H1 (cell line): Measurements from ENCODE around the gene FMNL1. TPM values are rescaled to one million over a fixed set of nuclear protein-coding genes. Genes with fewer than 3 reads are reported as not detected.

ENCODE experiments used
- CTCF ChIA-PET: fragments of 300-600 bp; sonication (Branson Sonifier 250); formaldehyde crosslinking; loops from one replicate; lab custom pipeline; 2021; ENCODE audit not compliant: partially characterized antibody; lab: Charles Lee
- POLR2A ChIA-PET: fragments of 300-600 bp; sonication (Branson Sonifier 250); formaldehyde crosslinking; loops from one replicate; lab custom pipeline; 2021; ENCODE audit warnings: inconsistent platforms; ENCODE audit not compliant: partially characterized antibody; lab: Charles Lee
- DNase-seq, 2 experiments: peaks; one replicate each; pipeline versions ENCODE4 v3.0.0 to v3.0.0-alpha.2; 2010 to 2022; ENCODE audit warnings: low spot score in 2 of 2, low read depth in 1 of 2, mixed read lengths in 1 of 2
- FAIRE-seq: peaks from 2 replicates; lab custom pipeline; 2011; peaks lifted over from hg19 to GRCh38; lab: Jason Lieb, UNC
- H2AFZ ChIP-seq: 2 replicates; pipeline ENCODE4 v1.8.1; 2012; ENCODE audit warnings: low read length, inconsistent platforms
- H2AK5ac ChIP-seq: 2 replicates; pipeline ENCODE4 v1.6.1; 2013; ENCODE audit warnings: low read depth, low read length
- H2BK120ac ChIP-seq: replicated peaks from 2 replicates; pipeline ENCODE3; 2013; ENCODE audit warnings: low read depth, low read length, inconsistent platforms
- H2BK12ac ChIP-seq: 2 replicates; pipeline ENCODE4 v1.6.1; 2013; ENCODE audit warnings: low read depth, low read length
- H2BK15ac ChIP-seq: 2 replicates; pipeline ENCODE4 v1.6.1; 2013; ENCODE audit warnings: low read length
- H2BK20ac ChIP-seq: 2 replicates; pipeline ENCODE4 v1.6.1; 2013; ENCODE audit warnings: low read length
- H2BK5ac ChIP-seq: 2 replicates; pipeline ENCODE4 v1.6.1; 2013; ENCODE audit warnings: low read depth, low read length
- H3K14ac ChIP-seq: 2 replicates; pipeline ENCODE4 v1.6.1; 2013; ENCODE audit warnings: inconsistent platforms; ENCODE audit not compliant: insufficient read length
- H3K18ac ChIP-seq: 2 replicates; pipeline ENCODE4 v1.6.1; 2013; ENCODE audit warnings: low read length; ENCODE audit errors: extremely low read depth
- H3K23ac ChIP-seq: 2 replicates; pipeline ENCODE4 v1.6.1; 2013; ENCODE audit warnings: inconsistent platforms; ENCODE audit not compliant: insufficient read length
- H3K23me2 ChIP-seq: 2 replicates; pipeline ENCODE4 v1.6.1; 2013; ENCODE audit warnings: low read depth, low read length
- H3K27ac ChIP-seq: 2 replicates; pipeline ENCODE4 v1.6.1; 2011; ENCODE audit warnings: low read depth, low read length, inconsistent platforms
- H3K27me3 ChIP-seq, 4 experiments: replicated peaks in 1 of 4; 1 replicate in 1 of 4; 2 replicates in 3 of 4; pipeline versions ENCODE4 v1.6.1 to v1.8.1; 2011 to 2013; ENCODE audit warnings: low read length in 3 of 4, mild to moderate bottlenecking in 3 of 4, inconsistent platforms in 2 of 4, mixed read lengths in 2 of 4, moderate library complexity in 1 of 4; ENCODE audit not compliant: control insufficient read depth in 3 of 4, insufficient read depth in 3 of 4; ENCODE audit errors: extremely low read depth in 1 of 4
- H3K36me3 ChIP-seq, 4 experiments: 2 replicates each; pipeline versions ENCODE4 v1.6.1 to v1.8.1; 2011 to 2013; ENCODE audit warnings: mild to moderate bottlenecking in 4 of 4, low read length in 3 of 4, moderate library complexity in 2 of 4, control low read depth in 1 of 4, inconsistent platforms in 1 of 4; ENCODE audit not compliant: insufficient read depth in 4 of 4, control insufficient read depth in 2 of 4
- H3K4ac ChIP-seq: replicated peaks from 2 replicates; pipeline ENCODE3; 2013; ENCODE audit warnings: low read length, low read depth, mixed read lengths, inconsistent platforms; ENCODE audit not compliant: insufficient read length
- H3K4me1 ChIP-seq, 4 experiments: replicated peaks in 1 of 4; 1 replicate in 1 of 4; 2 replicates in 3 of 4; pipeline versions ENCODE4 v1.6.1 to v1.8.1; 2011 to 2013; ENCODE audit warnings: low read length in 3 of 4, inconsistent platforms in 2 of 4, mixed read lengths in 1 of 4; ENCODE audit not compliant: insufficient read depth in 4 of 4, control insufficient read depth in 3 of 4
- H3K4me2 ChIP-seq, 2 experiments: 2 replicates each; pipeline versions ENCODE4 v1.6.1 to v1.8.1; 2011 to 2013; ENCODE audit warnings: low read depth in 2 of 2, low read length in 2 of 2, control low read depth in 1 of 2, inconsistent platforms in 1 of 2, mild to moderate bottlenecking in 1 of 2; ENCODE audit not compliant: insufficient read depth in 1 of 2
- H3K4me3 ChIP-seq, 4 experiments: fragments of 200-600, 300-600 bp in 1 of 4; sonication (generic), shearing (Covaris generic), sonication (Bioruptor Twin) in 1 of 4; 2 replicates each; pipeline versions ENCODE4 v1.5.1 to v1.8.1; 2011 to 2016; ENCODE audit warnings: low read length in 4 of 4, low read depth in 3 of 4, control low read depth in 2 of 4, inconsistent platforms in 2 of 4, mild to moderate bottlenecking in 2 of 4, mixed read lengths in 1 of 4, moderate library complexity in 1 of 4; ENCODE audit not compliant: insufficient read depth in 2 of 4; ENCODE audit errors: extremely low read depth in 1 of 4
- H3K56ac ChIP-seq: replicated peaks from 2 replicates; pipeline ENCODE3; 2013; ENCODE audit warnings: low read depth, mild to moderate bottlenecking, mixed read lengths, low read length, inconsistent platforms; ENCODE audit not compliant: insufficient read length
- H3K79me1 ChIP-seq: 2 replicates; pipeline ENCODE4 v1.6.1; 2013; ENCODE audit warnings: low read depth, low read length, control low read depth
- H3K79me2 ChIP-seq, 2 experiments: 2 replicates each; pipeline versions ENCODE4 v1.6.1 to v1.8.1; 2012 to 2013; ENCODE audit warnings: low read length in 2 of 2, mild to moderate bottlenecking in 2 of 2, inconsistent platforms in 1 of 2; ENCODE audit not compliant: insufficient read depth in 2 of 2, control insufficient read depth in 1 of 2
- H3K9ac ChIP-seq, 4 experiments: replicated peaks in 1 of 4; 1 replicate in 1 of 4; 2 replicates in 3 of 4; pipeline versions ENCODE4 v1.6.1 to v1.8.1; 2011 to 2013; ENCODE audit warnings: low read depth in 3 of 4, low read length in 3 of 4, control low read depth in 2 of 4, mild to moderate bottlenecking in 2 of 4, moderate library complexity in 2 of 4, inconsistent platforms in 1 of 4; ENCODE audit errors: extremely low read depth in 1 of 4
- H3K9me3 ChIP-seq, 2 experiments: 2 replicates each; pipeline versions ENCODE4 v1.6.1 to v1.8.1; 2012 to 2013; ENCODE audit warnings: mild to moderate bottlenecking in 2 of 2, moderate library complexity in 2 of 2, control low read depth in 1 of 2, inconsistent platforms in 1 of 2, low read depth in 1 of 2, low read length in 1 of 2, mixed read lengths in 1 of 2; ENCODE audit not compliant: insufficient read depth in 2 of 2
- H4K20me1 ChIP-seq, 2 experiments: replicated peaks in 1 of 2; 2 replicates each; pipeline versions ENCODE3 to v1.8.1; 2011 to 2013; ENCODE audit warnings: inconsistent platforms in 2 of 2, low read length in 2 of 2, mild to moderate bottlenecking in 1 of 2; ENCODE audit not compliant: insufficient read depth in 2 of 2, control insufficient read depth in 1 of 2
- H4K5ac ChIP-seq: 2 replicates; pipeline ENCODE4 v1.6.1; 2013; ENCODE audit warnings: low read length, low read depth, mixed read lengths, inconsistent platforms; ENCODE audit not compliant: insufficient read length
- H4K8ac ChIP-seq: 2 replicates; pipeline ENCODE4 v1.8.0; 2013; ENCODE audit warnings: mild to moderate bottlenecking, moderate library complexity, low read length, inconsistent platforms; ENCODE audit not compliant: insufficient read depth; ENCODE audit errors: extremely low read depth
- H4K91ac ChIP-seq: replicated peaks from 2 replicates; pipeline ENCODE3; 2013; ENCODE audit warnings: low read length, mixed read lengths, inconsistent platforms; ENCODE audit not compliant: insufficient read length
- CBX8 ChIP-seq: fragments of 300-800, 300-1000 bp; sonication (generic); IDR thresholded peaks from 2 replicates; pipeline ENCODE4 v1.7.1; 2016; ENCODE audit warnings: low read depth, low read length, borderline replicate concordance
- WGBS, 2 experiments: shearing (Covaris generic) in 1 of 2; methylation state at CpG; one replicate each; pipeline versions ENCODE4 v1.1.6 to v1.1.7; 2013 to 2015; ENCODE audit warnings: low lambda C conversion rate in 2 of 2, mixed read lengths in 2 of 2, inconsistent platforms in 1 of 2, low coverage in 1 of 2, missing lambda C conversion rate in 1 of 2; ENCODE audit not compliant: insufficient replicate concordance in 2 of 2, insufficient coverage in 1 of 2, insufficient read length in 1 of 2; ENCODE audit errors: extremely low coverage in 1 of 2, missing lambda C conversion rate in 1 of 2; 5-methylcytosine and 5-hydroxymethylcytosine counted together
- polyA plus RNA-seq, 7 experiments: library from polyadenylated mRNA; depleted of rRNA in 3 of 7; stranded (reverse) in 5 of 7; unstranded in 2 of 7; fragments of >200 nt in 5 of 7; fragments of 200-250 nt in 2 of 7; gene quantifications; 1 replicate in 5 of 7; 2 replicates in 1 of 7; 4 replicates in 1 of 7; pipeline versions ENCODE4 v1.2.1 to v1.2.3, GENCODE V29; 2011 to 2013; ENCODE audit warnings: missing spikeins in 2 of 7, mixed read lengths in 2 of 7
- total RNA-seq: library from RNA; stranded (reverse); fragmentation: NEBNext Ultra II Directional; extraction: Animal tissue kit (Norgen Biotek cat#: 25700); gene quantifications from 2 replicates; pipeline ENCODE4 v1.2.1, GENCODE V29; 2021
- TF ChIP-seq, protein P1 (sequence below): IDR thresholded peaks from 2 replicates; pipeline ENCODE4 v1.6.1; 2012; ENCODE audit warnings: inconsistent platforms

The FMNL1 gene
- total and polyA plus RNA-seq, 2 of the 8 experiments (the other 6 are each of a cell fraction or from before 2014, with no cell fraction given): 2.5 to 8.6 TPM

DNA sequence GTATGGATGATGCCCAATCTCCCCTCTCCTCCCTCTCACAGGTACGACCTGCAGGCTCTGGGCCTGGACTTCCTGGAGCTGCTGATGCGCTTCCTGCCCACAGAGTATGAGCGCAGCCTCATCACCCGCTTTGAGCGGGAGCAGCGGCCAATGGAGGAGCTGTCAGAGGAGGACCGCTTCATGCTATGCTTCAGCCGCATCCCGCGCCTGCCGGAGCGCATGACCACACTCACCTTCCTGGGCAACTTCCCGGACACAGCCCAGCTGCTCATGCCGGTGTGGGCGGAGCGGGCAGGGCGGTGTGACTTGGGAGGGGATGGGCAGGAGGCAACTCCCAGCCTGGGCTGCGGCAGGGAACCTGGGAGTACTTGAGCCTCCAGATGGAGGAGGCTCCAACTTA lies 22.1 kb downstream of the FMNL1 start:
- Histone ChIP-seq H3K4me3 (no peak overlapping the region), H3K4ac (no peak overlapping the region), H3K4me2 (no peak overlapping the region), H2AK5ac (no peak overlapping the region), H2BK20ac (no peak overlapping the region), H3K9me3 (no peaks in the 10 kb centered on the region), H3K23me2 (peaks cover 20% of the 10 kb centered on the region; the same call in 1 of the 2 replicates), H2BK120ac (no peak overlapping the region), H3K27me3 (peaks cover 0 to 23% (median 14%) of the 10 kb centered on the region in 4 experiments; a peak in 6 of 7 replicates), H3K36me3 (no peaks in the 10 kb centered on the region), H2BK5ac (no peak overlapping the region), H3K27ac (no peak overlapping the region), H2BK15ac (peak overlapping the region; percentile 72; the same call in 1 of the 2 replicates), H2AFZ (no peak overlapping the region), H3K4me1 (peaks cover 2 to 25% (median 18%) of the 10 kb centered on the region in 4 experiments), H4K8ac (no peak overlapping the region), H3K23ac (no peak overlapping the region), H4K5ac (no peak overlapping the region), H4K20me1 (peaks cover 1 to 3% of the 10 kb centered on the region in 2 experiments), H3K56ac (no peak overlapping the region), H2BK12ac (0 out of 2 replicates have a peak overlapping the region, but pooled peaks have one; percentile 17), H3K9ac (no peak overlapping the region), H4K91ac (no peak overlapping the region), H3K79me2 (peaks cover 0 to 3% of the 10 kb centered on the region in 2 experiments; a peak in 1 of 4 replicates), H3K18ac (no peak overlapping the region), H3K14ac (no peak overlapping the region), H3K79me1 (peaks cover 3% of the 10 kb centered on the region)
- FAIRE-seq (no peak), DNase-seq (no peak)
- no peak for TF ChIP-seq CBX8
- TF ChIP-seq, protein P1, sequence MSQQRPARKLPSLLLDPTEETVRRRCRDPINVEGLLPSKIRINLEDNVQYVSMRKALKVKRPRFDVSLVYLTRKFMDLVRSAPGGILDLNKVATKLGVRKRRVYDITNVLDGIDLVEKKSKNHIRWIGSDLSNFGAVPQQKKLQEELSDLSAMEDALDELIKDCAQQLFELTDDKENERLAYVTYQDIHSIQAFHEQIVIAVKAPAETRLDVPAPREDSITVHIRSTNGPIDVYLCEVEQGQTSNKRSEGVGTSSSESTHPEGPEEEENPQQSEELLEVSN: peak; percentile 62
- 86% methylated on average over 18 of the region's 18 CpGs; no CpG with 5 or more reads in 1 of the 2 experiments for WGBS, 2 experiments
- ChIA-PET CTCF (interaction anchor here (1.0 to 22.1 kb wide), 7 partner anchors 7 to 141 kb away, joined by 3 to 362 read pairs (median 15); no protein-coding TSS in a partner anchor), POLR2A (interaction anchor here (0.5 to 4.5 kb wide), 7 partner anchors 12 to 271 kb away, joined by 3 to 24 read pairs (median 4); partner anchors contain the start of genes FMNL1, HEXIM1 and HEXIM2)
